HG02642 (cell line): ENCODE data around the gene SLC26A1.

Source experiments
- ATAC-seq: cut with Tn5 transposase; IDR thresholded peaks from one replicate; pipeline ENCODE4 v1.9.1; 2021; ENCODE audit warnings: mild to moderate bottlenecking; ENCODE audit not compliant: unreplicated experiment, poor library complexity

Gene SLC26A1

DNA sequence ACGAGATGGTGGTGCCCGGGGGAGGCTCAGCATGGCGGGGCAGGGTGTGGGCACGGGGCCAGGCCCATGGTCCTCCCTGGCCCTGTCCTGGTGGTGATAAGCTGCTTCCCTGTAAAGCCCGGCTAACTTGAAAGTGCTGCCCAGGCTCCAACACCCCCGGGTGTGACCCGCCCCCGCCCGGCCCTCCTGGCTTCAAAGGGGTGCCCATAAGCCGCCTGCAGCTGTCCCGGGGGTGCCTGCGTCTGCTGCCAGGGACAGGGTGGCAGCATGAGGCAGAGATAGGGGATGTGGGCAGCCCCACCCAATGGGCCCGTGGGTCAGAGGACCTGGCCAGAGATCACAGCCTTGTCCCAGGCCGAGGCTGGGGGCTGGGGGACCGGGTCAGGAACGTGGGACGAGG, 36.3 kb upstream of the SLC26A1 start:
- no peak for ATAC-seq

DNA sequence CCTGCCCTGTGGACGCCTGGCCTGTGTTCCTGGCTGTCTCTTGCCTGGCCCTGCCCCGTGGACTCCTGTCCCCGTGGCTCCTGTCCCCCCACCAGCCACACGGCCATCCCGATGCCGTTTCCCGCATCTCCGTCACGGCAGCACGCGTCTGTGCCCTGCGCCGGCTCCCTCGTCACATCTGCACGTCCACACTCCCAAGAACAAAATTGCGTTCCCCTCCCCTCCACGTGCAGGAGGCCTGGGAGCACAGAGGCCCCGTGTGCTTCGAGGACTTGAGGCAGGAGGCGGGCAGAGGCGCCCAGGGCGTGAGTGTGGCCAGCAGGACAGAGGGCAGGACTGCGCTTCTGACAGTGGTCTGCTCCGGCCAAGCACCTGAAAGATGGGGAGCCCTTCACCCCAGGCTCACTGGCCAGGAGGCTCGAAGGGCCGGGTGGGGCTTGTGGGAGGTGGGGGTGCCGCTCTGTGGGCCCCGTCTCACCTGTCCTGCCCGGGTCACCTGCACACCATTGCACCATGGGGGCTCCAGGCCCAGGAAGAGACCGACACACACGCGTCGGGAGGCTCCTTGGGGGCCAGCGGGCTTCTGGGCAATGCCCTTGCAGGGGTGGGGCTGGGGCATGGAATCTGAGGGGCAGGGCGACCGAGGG, 35.5 kb upstream of the SLC26A1 start:
- no peak for ATAC-seq

DNA sequence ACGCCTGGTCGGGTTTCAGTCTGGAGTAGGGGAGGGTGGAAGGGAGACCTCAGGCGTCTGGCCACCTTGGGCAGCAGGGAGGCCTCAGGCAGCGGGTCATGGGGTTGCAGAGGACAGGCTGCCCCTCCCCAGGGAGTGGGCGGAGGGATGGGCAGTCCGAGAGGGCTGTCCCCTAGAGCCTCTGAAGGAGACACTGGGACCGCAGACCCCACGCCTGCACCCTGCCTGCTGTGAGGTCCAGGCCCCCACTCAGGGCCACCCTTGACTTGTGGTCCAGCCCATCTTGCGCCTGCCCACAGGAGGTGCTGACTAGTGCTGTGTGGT, 34.7 kb upstream of the SLC26A1 start:
- no peak for ATAC-seq

DNA sequence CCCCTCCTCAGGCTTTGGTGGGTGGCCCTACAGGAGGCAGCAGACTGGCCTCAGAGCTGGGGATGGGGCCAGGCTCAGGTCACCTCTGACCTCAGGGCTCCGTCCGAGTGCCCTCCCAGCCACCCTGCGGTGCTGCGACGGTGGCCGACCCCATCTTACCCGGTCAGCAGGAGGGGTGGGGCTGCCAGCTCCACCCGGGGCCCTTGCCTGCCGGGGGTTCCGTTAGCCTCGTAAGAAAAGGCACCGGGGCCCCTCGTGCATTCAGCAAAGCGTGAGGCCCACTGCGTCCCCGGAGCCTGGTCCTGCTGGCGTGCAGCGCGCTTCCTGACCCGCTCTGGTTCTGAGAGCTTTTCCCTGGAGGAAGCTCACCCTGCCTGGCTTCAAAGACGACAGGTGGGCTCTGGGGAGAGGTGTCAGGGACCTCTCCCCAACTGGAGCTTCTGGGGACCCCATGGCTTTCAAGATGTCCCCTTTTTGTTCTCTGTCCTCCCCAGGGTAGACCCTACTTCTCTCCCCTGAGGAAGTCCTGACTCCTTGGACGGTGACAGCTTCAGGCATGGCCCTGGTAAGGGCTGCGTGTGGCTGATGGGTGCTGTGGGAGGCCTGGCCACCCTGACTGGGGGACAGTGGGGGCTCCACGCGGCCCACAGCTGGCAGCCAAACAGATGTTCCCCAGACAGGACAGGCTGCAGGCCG, 34.2 kb upstream of the SLC26A1 start:
- no peak for ATAC-seq

DNA sequence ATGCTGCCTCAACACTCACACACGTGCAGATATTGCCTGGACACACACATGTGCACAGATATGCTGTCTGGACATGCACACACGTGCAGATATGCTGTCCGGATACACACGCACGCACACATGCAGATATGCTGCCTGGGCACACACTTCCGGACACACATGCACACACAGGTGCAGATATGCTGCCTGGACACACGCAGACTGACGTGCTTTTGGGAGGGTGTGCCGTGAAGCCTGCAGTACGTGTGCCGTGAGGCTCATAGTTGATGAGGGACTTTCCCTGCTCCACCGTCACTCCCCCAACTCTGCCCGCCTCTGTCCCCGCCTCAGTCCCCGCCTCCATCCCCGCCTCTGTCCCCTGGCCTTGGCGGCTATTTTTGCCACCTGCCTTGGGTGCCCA, 32.9 kb upstream of the SLC26A1 start:
- peak; percentile 52 for ATAC-seq

DNA sequence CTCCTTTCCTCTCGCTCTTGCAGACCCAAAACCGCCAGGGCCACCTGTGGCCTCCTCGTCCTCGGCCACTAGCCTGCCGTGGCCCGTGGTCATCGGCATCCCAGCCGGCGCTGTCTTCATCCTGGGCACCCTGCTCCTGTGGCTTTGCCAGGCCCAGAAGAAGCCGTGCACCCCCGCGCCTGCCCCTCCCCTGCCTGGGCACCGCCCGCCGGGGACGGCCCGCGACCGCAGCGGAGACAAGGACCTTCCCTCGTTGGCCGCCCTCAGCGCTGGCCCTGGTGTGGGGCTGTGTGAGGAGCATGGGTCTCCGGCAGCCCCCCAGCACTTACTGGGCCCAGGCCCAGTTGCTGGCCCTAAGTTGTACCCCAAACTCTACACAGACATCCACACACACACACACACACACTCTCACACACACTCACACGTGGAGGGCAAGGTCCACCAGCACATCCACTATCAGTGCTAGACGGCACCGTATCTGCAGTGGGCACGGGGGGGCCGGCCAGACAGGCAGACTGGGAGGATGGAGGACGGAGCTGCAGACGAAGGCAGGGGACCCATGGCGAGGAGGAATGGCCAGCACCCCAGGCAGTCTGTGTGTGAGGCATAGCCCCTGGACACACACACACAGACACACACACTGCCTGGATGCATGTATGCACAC, 31.8 kb upstream of the SLC26A1 start:
- no peak for ATAC-seq

DNA sequence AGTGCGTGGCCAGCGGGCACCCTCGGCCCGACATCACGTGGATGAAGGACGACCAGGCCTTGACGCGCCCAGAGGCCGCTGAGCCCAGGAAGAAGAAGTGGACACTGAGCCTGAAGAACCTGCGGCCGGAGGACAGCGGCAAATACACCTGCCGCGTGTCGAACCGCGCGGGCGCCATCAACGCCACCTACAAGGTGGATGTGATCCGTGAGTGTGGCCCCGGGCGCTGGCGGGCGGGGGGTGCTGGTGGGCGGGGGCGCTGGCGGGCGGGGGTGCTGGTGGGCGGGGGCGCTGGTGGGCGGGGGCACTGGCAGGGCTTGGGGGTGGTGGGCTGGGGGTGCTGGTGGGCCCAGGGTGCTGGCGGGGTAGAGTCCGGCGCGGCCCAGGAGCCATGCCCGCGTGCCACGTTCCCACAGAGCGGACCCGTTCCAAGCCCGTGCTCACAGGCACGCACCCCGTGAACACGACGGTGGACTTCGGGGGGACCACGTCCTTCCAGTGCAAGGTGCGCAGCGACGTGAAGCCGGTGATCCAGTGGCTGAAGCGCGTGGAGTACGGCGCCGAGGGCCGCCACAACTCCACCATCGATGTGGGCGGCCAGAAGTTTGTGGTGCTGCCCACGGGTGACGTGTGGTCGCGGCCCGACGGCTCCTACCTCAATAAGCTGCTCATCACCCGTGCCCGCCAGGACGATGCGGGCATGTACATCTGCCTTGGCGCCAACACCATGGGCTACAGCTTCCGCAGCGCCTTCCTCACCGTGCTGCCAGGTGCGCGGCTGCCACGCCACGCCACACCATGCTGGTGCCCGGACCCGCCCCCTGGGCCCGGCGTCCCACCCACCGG, 30.9 kb upstream of the SLC26A1 start:
- no peak for ATAC-seq

DNA sequence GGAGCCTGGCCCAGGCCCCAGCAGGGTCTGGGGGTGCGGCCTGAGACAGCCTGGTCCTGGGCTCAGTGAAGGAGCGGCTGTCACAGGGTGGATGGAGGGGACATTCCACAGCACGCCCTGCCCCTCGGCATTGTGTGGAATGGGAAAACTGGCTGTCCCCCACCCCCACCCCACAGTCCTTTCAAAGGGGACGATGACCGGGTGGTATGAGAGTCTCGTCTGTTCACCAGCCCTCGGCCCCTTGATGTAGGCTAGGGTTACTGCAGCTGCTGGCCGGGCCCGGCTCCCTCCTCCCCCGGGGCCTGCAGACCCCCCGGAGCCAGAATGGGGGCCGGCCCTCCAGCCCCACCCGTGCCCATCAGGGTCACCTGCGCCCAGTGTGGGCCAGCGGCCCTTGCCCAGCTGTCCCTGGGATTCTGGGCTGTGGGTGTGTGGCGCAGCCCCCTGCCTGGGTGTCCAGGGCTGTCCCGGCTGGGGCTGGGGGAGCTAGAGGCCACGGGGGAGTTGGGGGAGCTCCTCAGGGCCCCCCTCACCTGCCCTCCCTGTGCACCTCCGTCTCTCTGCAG, 30.0 kb upstream of the SLC26A1 start:
- no peak for ATAC-seq

DNA sequence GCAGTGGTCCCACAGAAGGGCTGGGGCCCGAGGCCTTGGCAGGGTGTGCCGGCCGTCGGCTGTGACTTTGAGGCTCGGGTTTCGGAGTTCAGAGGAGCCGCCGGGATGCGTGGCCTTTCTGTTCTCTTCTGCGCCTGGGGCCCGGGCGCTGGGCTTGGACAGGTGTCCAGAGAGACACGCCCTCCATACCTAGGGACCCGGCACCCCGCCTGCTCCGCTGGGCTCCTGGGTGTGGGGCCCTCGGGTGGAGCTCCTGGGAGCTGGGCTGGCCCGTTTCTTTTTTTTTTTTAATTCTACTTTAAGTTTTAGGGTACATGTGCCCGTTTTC, 29.5 kb upstream of the SLC26A1 start:
- no peak for ATAC-seq

DNA sequence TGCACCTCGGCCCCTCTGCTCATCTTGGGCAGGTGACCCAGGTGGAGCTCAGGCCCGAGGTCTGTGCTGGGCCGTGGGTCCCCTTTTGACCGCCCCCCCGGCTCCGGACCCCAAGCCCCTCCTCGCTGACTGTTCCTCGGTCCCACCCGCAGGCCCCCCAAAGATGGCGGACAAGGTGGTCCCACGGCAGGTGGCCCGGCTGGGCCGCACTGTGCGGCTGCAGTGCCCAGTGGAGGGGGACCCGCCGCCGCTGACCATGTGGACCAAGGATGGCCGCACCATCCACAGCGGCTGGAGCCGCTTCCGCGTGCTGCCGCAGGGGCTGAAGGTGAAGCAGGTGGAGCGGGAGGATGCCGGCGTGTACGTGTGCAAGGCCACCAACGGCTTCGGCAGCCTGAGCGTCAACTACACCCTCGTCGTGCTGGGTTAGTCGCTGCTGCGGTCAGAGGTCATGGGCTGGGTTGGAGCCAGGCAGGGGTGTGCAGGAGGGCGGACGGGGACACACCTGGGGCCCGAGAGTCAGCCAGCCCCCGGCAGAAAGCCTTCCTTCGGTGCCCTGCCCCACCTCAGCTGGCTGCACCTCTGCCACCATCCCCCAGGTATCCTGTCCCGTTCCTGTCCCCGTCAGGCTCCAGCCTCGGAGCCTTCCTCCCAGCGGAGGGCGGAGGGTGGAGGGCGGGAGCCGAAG, 29.0 kb upstream of the SLC26A1 start:
- ATAC-seq, result no peak

DNA sequence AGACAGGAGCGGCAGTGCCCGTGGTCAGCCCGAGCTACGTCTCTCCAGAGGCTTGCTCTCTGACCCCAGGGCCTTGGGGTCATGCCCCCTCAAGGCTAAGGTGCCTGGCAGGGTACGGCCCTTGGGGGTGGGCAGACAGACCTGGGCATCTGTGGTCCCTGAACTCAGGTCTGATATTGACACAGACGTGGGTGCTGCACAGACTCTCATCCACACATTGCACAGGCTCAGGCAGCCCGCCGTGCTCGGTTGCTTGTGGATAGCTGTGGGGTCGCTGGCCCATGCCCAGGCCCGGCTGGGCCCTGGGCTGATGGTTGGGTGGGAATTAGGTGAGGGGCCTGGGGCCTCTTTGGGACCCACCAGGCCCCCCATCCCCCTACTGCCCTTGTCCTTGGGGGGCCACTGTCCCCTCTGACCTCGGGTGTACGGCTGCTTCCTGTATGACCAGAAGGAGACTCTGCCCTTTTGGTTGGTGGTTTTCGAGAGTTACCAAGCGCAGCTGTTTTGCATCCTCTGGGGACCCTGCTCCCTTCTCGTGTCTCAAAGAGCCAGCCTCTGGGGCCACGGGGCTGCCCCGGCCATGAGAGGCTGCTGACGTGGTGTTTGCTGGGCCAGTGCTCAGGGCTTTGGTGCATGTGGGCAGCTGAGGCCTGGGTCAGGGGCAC, 28.3 kb upstream of the SLC26A1 start:
- ATAC-seq, result peak; percentile 65

DNA sequence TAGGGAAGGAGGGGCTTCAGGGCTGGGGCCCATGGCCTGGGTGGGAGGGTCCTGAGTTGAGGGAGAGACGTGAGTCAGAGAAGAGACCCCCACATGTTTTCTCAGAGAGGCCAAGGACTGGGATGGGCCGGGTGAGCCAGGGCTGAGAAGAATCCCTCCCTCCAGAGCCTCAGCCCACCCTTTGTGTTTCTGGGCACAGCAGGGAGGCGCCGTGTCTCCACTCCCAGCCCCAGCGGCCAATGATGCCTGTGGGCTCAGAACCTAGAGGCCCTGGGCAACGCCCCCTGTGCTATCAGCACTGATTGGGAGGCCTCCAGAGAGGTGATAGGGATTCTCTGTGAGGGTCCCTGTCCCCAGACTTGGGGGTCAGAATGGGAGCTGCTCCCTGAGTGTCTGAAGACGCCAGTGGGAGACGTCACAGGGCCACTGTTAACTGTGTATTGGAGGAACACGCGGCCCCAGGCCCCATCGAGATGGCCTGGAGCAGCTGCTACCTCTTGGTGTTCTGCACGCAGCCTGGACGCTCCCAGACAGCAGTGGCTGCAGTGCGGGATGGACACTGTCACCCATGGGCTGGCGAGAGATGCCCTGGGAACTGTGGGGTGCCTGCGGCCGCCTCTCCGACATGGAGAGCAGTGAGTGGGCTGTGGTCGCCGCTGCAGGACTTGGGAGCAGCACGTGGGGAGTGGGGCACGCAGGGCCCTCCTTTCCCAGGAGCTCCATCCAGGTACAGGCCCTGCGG, 26.7 kb upstream of the SLC26A1 start:
- ATAC-seq, result no peak

DNA sequence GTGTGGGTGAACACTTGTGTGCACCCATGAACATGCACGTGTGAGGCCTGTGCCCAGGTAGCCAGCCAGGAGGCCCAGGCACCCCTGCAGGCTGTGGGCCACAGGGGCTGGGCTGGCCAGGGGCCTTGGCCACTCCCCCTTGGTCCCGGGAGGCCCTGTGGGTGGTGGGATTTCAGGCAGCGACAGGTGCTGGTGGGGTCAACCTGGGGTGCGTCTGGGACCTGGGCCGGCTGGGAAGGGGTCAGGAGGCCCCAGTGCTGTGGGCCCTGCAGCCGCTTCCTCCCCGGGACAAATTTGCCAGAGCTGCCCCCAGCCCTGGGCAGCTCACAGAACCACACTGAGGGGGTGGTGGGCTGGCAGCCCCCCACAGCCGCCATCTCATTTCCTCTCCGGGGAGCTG, 26.1 kb upstream of the SLC26A1 start:
- no peak for ATAC-seq

DNA sequence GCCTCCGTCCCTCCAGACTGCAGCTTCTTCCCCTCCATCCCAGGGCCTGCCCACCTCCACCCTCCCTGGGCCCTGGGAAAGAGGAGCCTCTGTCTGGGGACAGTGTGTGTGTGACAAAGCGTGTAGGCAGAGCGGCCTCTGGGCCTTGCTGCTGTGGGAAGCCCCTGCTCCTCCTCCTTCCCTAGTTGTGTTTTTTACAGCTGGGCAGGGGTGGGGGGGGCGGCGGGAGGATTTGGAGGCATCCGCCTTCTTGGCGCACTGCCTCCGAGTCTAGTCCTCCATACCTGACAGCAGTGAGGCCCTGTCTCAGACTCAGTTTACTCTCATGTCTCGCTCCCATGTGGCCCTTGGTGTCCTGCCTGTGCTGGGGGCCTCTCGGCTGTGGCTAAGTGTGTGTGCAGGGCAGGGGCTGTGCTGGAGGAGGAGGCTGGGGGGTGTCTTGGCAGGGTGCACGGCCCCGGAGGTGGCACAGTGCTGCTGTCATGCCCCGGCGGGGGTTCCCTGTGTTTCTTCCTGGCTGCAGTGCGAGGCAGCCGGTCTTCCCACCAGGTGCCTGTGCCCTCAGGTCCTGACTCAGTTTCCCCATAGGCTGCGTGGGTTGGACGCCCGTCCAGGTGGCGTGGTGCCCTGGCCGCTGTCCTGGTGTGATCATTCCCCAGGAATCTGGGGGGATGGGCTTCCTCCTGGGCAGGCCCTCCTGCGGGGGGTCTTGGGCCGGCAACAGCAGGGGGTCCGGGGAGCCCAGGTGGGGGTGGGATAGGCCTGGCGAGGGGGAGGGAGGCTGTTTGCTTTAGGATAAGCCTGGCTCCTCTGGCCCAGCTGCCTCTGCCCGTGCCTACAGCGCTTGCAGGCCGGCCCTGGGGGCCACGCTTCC, 25.2 kb upstream of the SLC26A1 start:
- ATAC-seq, result no peak

DNA sequence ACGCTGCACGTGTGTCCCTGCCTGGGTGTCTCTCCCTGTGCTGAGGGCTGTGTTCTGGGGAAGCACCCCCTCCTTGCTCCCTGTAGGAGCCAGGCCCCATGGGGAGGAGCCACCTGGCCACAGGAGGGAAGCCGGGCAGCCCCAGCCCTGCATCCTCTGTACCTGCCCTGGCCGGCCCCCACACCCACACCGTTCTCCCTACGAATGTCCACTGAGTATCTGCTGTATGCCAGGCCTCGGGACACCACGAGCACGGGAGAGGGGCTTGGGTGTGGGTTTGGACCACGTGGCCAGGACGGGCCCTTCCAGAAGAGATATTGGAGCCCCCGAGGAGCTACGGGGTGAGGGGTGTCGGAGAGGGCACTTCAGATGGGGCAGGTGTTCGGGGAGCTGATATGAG, 24.5 kb upstream of the SLC26A1 start:
- no peak for ATAC-seq

DNA sequence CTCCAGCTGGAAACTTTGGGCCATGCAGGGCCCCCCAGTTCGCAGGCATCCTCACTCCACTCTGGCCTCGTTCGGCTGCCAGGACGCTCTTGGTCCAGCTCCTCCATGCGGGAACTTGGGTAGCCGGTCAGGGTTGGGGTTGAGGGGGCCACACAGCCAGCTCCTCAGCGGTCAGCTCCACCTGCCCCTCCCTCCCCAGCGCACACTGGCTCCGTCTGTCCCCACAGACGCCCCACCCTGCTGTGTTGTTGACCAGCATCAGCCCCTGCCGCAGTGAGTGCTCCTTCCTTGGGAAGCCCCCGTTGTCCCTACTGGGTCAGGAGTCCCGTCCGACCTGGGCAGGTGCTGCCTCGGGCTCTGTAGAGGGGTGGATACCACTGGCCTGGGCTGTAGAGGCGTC, 24.0 kb upstream of the SLC26A1 start:
- ATAC-seq, result no peak

DNA sequence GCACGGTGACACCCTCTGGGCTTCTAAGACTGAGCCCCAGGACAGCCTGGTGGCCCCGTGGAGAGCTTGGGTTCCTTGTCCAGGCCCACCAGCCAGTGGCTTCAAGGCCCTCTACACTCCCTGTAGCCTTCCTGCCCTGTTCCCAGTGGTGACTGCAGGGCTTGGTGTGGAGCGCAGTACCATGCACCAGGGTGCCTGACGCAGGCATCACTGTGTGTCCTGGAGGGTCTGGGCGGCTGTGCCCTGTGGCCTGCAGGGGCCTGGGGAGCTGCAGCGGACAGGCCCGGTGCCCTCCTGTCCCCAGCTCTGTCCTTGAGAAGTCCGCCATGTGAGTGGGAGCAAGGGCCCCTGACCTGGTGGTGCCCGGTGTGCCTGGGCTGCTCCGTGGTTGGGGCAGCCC, 22.5 kb upstream of the SLC26A1 start:
- no peak for ATAC-seq

DNA sequence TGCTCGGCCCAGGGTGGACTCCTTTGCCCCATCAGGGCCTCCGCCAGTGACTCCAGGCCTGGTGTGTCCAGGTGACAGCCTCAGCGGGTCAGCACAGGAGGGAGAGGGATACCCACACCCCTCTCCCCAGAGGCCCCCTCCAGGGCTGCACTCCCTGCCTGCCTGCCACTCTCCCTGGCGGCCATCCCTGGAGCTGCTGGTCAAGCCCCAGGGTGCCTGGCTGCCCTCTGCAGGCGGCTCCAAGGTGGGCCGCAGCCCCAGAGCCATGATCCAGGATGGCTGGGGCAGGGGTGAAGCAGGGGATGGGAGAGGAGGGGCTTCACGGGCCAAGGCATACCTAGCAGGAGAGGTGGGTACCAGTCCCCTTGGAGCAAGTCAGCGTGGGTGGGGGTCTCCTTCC, 22.0 kb upstream of the SLC26A1 start:
- ATAC-seq, result no peak
